Measurements from ENCODE around the gene ITPR1.

DNA sequence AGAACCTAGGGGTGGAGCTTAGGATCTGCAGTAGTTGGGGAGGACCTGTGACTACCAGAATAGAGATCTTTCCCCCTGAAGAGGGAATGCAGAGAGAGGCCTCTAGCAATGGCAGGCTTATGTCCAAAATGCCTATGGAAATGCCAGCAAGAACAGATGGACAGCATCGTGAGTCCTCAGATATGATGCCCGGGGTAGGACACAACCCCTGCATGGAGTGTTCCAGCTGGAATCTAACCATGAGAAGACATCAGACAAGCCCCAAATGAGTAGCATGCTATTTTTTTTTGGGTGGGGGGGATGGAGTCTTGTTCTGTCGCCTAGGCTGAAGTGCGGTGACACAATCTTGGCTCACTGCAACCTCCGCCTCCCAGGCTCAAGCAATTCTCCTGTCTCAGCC, 111.5 kb downstream of the ITPR1 start:
- TF ChIP-seq FOXM1 (IDR thresholded peaks at IDR 0.05; ENCODE audit: borderline replicate concordance): no peak
- no peak for TF ChIP-seq L3MBTL2 (conservative IDR thresholded peaks at IDR 0.05)
- TF ChIP-seq BHLHE40 (IDR thresholded peaks at IDR 0.05; ENCODE audit: borderline replicate concordance): no peak
- TF ChIP-seq LEF1 (IDR thresholded peaks at IDR 0.05; ENCODE audit: borderline replicate concordance): no peak
- TF ChIP-seq ARNT (IDR thresholded peaks at IDR 0.05): no peak
- TF ChIP-seq TARDBP (IDR thresholded peaks at IDR 0.05): no peak
- no peak for TF ChIP-seq SP1 (IDR thresholded peaks at IDR 0.05)
- no peak for TF ChIP-seq NFRKB (IDR thresholded peaks at IDR 0.05)

Measured in HEK293T (cell line).